Stimulated activated CD4-positive, alpha-beta T cell treated with anti-CD3 and anti-CD28 coated beads, Interleukin-2, amount 100 ng/mL, for 24 hours (primary cell): ENCODE data around the gene DENND6A.
"Not testable (repeated sequence)": the region's sequence is repeated elsewhere in the genome, so short reads cannot be mapped to it uniquely, and the experiment has no call there.

ENCODE experiments used
- DNase-seq, 2 donors: peaks; one replicate each; pipeline ENCODE4 v3.0.0-alpha.2; 2020

DENND6A gene, protein sequence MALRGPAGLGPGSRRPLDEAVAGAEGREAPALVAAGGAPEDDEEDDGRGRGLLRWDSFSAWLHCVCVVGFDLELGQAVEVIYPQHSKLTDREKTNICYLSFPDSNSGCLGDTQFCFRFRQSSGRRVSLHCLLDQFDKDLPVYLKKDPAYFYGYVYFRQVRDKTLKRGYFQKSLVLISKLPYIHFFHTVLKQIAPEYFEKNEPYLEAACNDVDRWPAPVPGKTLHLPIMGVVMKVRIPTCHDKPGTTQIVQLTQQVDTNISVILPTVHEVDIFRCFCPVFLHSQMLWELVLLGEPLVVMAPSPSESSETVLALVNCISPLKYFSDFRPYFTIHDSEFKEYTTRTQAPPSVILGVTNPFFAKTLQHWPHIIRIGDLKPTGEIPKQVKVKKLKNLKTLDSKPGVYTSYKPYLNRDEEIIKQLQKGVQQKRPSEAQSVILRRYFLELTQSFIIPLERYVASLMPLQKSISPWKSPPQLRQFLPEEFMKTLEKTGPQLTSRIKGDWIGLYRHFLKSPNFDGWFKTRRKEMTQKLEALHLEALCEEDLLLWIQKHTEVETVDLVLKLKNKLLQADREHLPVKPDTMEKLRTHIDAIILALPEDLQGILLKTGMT

DNA sequence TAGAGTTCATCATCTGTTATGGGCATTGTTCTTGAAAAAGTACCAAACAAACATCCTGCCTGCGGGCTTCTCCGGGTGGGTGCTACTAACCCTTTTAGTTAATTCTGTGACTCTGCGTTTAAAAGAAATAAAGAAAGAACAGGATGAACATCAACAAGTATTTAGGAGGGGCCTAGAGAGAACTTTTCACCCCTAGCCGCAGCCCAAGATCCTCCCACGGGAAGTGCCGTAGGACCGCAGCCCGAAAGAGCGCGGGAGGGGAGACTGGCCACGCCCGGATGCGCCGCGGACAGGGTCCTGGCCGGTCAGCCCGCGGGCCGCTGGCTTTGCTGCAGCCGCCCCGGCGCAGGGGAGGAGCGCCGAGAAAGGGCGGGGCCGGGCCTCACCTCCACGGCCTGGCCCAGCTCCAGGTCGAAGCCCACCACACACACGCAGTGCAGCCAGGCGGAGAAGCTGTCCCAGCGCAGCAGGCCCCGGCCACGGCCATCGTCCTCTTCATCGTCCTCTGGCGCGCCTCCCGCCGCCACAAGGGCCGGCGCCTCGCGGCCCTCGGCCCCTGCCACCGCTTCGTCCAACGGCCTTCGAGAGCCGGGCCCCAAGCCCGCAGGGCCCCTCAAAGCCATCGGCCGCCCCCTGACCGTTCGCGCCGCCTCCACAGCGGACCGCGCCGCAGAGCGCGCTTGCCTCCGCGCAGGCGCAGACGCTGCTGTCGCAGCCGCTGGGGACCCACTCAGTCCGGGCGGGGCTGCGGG, at the start of gene DENND6A:
Gene DENND6A (minus strand): TSS at position 682 of the 752 bp plus-strand sequence. CDS start 59 bp downstream, at position 623.
- DNase-seq, result peak; percentile 96 to 97

DNA sequence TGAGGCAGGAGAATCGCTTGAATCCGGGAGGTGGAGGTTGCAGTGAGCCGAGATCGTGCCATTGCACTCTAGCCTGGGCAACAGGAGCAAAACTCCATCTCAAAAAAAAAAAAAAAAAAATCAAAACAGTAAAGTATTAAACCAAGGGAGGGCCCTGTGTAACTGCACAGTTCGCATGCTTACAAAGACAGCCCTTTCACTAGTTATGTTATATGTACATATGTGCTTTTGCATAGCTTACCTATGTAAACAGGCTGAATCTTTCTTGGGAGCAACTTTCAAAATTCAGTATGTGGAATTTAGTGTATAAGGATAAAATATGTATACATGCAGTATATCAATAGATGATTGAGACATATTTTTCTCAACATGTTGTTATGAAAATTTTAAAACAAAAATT, 47.1 kb upstream of the DENND6A start:
- DNase-seq, result no peak

DNA sequence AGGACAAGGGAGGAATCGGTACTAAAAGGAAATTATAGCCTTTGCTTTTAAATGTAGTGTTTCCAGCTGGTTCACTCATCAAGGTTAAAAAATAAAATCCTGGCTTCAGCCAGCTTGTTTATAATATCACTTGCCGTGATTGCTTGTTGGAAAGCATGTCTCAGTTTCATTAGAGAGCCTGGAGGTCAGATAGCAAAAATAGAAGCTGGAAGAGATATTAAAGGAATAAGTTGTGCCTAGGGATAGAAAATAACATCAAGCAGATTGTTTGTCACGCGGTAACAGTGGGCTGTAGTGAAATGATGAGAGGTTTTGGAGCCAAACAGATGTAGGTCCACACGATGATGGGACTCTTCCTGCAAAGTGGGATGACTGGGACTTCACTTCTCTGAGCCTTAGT, 45.5 kb upstream of the DENND6A start:
- no peak for DNase-seq

DNA sequence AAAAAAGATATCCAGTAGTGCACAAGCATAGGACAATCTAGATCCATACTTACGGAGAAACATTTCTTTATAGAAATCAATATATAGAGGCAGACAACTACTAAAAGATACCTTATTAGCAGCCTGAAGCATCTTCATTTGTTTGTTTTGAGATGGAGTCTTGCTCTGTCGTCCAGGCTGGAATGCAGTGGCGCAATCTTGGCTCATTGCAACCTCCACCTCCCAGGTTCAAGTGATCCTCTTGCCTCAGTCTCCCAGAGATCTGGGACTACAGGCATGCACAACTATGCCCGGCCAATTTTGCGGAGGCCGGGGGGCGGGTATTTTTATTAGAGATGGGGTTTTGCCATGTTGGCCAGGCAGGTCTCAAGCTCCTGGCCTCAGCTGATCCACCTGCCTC, 45.0 kb upstream of the DENND6A start:
- no peak for DNase-seq

DNA sequence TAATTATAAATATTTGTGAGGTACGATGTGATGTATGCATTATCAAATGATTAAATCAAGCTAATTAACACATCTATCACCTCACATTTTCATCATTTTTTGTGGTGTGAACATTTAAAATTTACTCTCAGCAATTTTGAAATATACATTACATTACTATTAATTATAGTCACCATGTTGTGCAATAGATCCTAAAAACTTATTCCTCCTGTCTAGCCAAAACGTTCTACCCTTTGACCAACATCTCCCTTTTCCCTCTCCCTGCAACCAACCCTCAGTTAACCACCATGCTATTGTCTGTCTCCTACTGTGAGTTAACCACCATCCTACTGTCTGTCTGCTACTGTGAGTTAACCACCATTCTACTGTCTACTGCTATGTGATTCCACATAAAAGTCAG, 42.5 kb upstream of the DENND6A start:
- no peak for DNase-seq

DNA sequence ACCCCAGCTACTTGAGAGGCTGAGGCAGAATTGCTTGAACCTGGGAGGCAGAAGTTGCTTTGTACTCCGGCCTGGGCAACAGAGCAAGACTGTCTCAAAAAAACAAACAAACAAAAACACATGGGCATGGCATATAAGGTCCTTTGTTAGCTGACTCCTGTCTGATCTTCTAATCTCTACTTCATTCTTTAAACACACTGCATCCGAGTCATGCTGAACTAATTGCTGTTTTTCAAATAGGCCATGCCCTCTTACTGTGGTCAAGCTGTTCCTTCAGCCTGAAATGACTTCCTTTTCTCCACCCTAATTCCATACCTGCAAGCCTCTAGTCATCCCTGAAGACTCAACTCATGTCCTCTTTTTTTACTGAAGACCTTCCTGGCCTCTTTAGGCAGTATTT, 40.9 kb upstream of the DENND6A start:
- no peak for DNase-seq

DNA sequence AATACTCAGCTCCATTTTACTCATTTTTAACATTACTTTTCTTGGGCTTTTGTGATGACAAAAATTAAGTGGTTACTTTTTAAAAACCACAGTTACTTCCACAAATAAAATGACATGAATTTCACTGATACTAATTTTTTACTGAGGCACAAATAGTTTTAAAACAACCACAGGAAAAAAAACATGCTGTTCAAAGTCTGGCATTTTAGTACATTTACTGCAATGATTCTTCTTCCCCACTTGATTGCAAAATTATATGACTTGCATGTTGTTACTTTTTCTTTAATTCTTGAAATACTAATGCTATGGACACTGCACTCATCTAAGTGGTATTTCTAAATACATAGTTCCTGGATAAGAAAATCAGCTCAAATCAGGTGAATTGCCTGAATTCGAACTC, 38.4 kb upstream of the DENND6A start:
- DNase-seq, result no peak

DNA sequence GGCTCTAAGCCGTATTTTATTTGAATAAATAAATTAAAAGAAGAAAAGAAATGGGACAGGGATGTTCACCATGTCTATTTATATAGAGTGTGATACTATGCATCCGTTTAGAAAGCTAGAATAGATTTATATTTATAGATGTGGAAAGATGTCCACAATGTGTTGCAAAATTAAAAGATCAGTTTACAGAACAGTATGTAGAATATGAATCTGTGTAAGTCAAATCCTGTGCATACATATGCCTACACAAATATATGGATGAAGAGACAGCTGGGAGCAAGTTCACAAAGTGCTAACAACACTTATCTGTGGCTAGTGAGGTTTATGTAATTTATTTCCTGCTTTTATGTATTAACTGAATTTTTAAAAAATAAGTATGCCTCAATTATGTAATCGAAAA, 37.8 kb upstream of the DENND6A start:
- no peak for DNase-seq

DNA sequence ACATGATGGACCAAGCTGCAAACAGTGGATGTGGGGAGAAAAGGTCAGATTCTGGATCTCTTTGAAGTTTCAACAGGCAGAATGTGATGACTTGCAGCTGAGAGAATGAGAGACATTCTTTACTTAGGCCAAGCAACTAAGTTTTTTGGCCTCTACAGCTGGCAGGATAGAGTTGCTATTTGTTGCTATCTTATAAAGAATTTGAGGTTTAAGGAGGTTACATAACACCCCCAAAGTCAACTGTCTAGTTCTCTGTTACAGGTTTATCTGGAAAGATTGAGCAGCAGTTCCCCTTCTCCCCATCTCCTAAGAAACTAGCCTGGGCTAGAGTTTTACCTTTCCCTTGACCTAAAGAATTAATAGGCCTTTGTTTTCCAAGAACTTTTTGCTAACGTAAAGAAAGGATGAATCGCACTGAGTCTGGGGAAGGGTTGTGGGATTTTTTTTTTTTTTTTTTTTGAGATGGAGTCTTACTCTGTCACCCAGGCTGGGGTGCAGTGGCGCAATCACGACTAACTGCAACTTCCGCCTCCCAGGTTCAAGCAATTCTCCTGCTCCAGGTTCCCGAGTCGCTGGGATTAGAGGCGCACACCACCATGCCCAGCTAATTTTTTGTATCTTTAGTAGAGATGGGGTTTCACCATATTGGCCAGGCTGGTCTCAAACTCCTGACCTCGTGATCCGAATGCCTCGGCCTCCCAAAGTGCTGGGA, 36.6 kb upstream of the DENND6A start:
- no peak for DNase-seq

DNA sequence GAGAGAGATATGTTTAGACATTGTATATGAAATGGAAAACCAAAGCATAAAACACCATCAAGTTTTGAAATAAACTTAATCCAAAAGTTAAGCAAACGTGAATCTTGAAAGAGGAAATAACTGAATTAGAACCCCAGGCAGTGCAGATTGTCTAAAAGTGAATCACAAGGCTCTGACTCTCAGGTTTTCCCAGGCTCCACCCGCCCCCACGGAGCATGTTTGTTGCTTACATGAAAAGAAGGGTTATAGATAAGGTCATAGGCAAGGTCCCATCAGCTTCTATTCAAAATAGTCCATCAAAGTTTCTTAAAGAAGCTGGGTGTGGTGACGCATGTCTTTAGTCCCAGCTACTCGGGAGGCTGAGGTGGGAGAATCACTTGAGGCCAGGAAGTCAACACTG, 34.2 kb upstream of the DENND6A start:
- no peak for DNase-seq

DNA sequence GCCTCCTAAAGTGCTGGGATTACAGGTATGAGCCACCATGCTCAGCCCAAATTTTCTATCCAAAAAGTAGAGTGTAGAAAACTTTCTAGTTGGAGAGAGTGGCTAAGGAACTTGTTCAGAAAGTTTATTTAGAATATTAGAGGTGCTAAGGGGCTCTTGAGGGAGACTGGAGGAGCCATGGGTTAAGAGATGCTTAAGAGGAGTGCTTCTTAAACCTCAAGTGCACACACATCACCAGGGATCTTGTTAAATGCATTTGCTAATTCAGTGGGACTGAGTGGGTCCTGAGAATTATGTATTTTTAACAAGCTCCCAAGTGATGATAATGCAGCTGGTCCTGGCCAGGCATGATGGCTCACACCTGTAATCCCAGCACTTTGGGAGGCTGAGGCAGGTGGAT, 33.5 kb upstream of the DENND6A start:
- no peak for DNase-seq

DNA sequence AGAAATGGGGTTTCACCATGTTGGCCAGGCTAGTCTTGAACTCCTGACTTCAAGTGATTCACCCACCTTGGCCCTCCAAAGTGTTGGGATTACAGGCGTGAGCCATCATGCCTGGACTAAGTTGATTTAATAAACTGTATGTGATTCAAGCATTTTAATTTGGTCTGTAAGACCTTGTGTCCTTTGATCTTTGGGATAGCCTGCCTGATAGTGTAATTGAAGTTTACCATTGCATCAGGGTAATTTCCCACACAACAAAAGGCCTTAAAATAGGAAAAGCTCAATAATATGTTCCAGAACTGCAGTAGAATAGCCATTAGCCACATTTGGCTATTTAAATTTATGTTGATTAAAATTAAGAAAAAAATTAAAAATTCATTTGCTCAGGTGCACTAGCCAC, 25.2 kb upstream of the DENND6A start:
- no peak for DNase-seq

DNA sequence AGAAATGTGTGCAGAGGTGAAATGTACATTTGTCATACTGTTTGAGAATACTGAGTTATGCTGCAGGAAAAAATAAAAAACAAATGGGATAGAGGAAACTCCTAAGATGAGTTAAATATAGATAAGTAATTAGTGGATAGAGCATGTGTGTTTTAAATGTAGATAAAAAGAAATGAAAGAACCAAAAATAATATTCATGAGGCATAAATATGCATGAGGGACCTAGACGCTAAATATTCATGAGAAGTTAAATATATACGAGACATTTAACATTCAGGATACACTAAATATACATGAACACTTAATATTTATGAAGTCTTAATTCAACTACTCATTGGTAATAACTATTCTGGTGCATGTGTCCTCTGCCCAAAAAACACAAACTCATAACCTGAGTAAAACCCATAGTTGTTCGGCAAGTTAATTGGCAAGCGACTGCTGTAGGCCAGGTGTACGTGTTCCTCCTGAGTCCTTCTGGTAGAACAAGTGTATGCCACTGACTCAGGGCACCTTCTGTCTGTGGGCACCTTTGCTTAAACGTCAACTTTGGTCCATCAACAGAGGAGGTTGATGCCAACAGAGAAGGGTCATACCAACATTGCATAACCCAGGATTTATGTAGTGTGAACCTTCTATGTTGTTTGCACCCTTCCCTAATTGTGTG, 24.5 kb upstream of the DENND6A start:
- no peak for DNase-seq

DNA sequence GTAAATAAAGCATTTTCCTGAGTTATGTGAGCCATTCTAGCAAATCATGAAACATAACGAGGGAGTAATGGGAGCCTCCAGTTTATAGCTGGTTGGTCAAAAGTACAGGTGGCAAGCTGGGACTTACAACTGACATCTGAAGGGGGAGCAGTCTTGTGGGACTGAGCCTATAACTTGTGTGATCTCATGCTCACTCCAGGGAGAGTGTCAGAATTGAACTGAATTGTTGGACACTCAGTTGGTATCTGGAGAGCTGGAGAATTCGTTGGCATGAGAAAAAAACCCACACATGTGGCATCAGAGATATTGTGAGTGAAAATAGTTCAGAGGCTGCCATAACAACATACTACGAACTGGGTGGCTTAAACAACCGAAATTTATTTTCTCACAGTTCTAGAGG, 22.8 kb upstream of the DENND6A start:
- DNase-seq, result no peak

DNA sequence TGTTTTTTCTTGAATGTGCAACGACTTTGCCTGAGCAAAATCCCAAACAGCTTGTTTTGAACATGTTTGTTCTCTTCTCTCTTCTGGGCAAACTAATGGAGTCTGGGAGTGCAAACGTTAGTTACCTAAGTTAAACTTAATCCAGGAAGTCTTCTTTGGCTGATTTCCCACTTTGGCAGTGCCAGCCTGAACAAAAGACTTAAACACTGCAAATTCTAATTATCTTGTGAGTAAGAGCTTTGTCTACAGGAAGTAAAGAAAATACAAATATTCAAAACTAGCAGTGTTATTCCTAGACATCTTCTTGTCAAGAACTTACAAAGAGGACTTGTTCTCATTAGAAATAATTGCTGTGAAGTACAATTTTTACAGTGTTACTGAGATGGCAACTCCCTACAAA, 16.7 kb upstream of the DENND6A start:
- DNase-seq, result no peak

DNA sequence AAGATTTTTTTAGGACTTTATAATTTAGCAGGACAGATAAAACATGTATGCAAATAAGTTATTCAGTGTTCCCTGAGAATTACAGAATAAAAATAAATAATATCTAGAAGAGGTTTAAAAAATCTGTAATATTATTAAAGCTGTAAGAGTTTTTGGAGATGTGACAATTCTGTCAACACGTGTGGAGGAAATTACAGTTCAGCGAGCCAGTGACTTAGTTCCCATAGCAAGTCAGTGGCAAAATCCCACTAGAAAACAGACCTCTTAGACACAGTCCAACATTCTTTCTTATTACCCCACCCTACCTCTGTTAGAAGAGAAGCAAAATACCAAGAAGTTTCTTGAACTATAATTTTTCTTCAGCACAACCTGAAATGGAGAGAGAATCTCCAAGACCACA, 16.2 kb upstream of the DENND6A start:
- DNase-seq, result no peak

DNA sequence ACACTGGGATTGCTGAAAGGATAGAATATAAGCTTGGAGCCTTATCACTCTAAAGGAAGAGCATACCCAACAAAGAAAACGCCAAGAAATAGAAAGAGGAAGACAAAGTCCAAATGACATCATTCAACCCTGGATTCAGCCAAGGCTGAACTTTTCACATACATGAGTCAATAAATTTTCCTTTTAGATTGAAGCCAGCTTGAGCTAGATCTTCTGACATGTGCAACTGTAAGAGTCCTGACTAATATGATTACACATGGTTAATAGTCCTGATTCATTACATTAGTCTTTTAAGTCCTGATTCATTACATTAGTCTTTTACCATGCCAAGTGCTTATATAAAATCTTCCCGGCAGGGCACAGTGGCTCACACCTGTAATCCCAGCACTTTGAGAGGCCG, 13.6 kb upstream of the DENND6A start:
- no peak for DNase-seq

DNA sequence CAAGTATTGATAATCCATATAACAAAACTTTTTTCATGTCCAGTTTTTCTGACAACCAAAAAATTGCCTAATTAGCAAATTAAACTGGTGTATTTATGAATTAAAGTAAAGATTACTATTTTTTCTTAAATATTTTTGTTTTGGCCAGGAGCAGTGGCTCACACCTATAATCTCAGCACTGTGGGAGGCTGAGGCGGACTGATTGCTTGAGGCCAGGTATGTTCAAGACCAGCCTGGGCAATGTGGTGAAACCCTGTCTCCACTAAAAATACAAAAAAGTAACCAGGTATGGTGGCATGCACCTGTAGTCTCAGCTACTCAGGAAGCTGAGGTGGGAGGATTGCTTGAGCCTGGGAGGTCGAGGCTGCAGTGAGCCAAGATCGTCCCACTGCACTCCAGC, 12.5 kb upstream of the DENND6A start:
- DNase-seq, result not testable (repeated sequence)

DNA sequence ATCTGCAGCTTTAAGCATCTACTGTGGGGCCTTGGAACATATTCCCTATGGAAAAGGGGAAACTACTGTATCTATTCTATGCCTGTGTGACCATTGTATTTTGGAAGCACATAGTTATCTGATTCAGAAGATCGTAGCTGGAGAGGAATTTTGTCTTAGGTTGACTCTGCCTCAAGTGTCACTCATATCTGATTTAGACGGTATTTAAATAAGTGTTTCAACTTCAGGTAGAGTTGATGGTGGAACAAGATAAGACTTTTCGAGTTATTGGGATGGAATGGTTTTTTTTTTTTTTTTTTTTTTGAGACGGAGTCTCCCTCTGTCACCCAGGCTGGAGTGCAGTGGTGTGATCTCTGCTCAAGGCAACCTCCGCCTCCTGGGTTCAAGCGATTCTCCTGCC, 8.9 kb upstream of the DENND6A start:
- DNase-seq, result no peak

DNA sequence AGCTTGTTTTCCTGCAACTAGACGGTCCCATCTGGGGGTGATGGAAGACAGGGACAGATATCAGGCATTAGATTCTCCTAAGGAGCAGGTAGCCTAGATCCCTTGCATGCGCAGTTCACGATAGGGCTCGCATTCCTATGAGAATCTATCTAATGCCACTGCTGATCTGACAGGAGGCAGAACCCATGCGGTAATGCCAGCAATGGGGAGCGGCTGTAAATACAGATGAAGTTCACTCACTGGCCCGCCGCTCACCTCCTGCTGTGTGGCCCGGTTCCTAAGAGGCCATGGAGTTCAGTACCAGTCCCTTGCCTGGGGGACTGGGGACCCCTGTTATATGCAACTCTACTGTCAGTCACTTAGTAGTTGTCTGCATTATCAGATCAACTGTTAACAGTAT, 7.9 kb upstream of the DENND6A start:
- no peak for DNase-seq

DNA sequence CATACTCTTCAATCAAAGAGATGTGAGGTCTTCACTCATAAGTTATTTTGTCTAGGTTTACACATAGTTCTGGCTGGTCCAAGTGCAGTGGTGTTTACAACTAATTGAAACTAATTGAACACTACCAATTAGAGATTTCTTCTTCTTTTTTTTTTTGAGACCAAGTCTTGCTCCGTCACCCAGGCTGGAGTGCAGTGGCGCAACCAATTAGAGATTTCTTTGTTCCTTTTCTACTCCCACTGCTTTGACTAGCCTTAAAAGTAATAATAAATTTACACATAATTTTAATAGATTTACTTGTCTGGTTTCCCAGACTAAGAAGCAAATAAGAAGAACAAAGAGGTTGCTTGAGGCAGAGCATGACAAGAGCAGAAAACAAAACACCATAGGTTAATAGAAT, 6.7 kb upstream of the DENND6A start:
- no peak for DNase-seq

DNA sequence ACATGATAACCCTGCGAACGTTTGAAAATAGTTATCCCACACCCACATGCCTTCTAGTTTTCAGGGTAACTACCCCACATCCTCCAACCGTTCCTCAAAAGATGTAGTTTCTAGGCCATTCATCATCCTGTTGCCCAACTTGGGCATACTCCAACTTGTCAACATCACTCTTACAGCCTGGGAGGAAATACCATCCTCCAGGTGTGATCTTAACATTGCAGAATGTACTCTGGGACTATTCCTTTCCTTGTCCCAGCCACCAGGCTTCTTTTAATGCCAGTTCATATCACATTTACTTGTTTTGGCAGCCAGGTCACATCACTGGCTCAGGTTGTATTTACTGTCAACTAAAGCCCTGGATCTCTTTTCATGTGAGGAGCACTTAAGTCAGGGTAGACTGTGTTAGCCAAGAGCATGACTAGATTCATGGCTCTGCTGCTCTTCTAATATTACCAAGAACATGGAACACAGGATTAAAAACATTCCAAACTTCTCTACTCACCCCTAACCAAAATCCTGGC, 4.0 kb upstream of the DENND6A start:
- DNase-seq, result no peak

DNA sequence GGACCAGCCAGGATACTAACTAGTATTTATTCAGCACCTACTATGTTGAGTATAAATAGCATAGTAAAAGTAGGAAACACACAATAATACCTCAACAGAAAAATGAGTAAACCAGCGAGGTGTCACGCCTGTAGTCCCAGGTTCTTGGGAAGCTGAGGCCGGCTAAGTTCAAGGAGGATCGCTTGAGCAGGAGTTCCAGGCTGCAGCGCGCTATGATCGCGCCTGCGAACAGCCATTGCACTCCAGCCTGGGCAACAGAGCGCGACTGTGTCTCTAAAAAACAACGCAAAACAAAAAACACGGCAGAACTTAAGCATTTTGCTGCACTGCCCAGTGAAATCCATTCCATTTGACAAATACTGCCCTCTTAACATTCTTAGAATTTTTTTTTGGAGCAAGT, 1.3 kb upstream of the DENND6A start:
- no peak for DNase-seq
